Gastroesophageal sphincter (tissue), 4 donors: ENCODE measurements around the gene SUGCT. TPM values are rescaled to one million over a fixed set of nuclear protein-coding genes. Genes with fewer than 3 reads are reported as not detected.

ENCODE experiments used
- ATAC-seq: fragments of 150-250 bp; one replicate; pipeline ENCODE4 v1.9.1; 2016; ENCODE audit warnings: mild to moderate bottlenecking, moderate library complexity
- H3K27ac ChIP-seq, 4 donors: fragments of 200-600 bp; sonication (generic) in 3 of 4; 1 replicate in 3 of 4; 2 replicates in 1 of 4; pipeline ENCODE4 v1.5.1; 2016 to 2019
- H3K27me3 ChIP-seq: fragments of 200-600 bp; sonication (generic); one replicate; pipeline ENCODE4 v1.5.1; 2019
- H3K36me3 ChIP-seq, 2 donors: fragments of 200-600 bp; sonication (generic); one replicate each; pipeline ENCODE4 v1.5.1; 2019; ENCODE audit warnings: control low read depth in 1 of 2
- H3K4me1 ChIP-seq, 3 donors: fragments of 200-600 bp; sonication (generic); 1 replicate in 2 of 3; 2 replicates in 1 of 3; pipeline ENCODE4 v1.5.1; 2016 to 2019; ENCODE audit warnings: control low read depth in 2 of 3
- H3K4me3 ChIP-seq, 2 donors: fragments of 200-600 bp; sonication (generic); one replicate each; pipeline ENCODE4 v1.5.1; 2019; ENCODE audit warnings: mild to moderate bottlenecking in 1 of 2, moderate library complexity in 1 of 2
- H3K9me3 ChIP-seq, 3 donors: fragments of 200-600 bp; sonication (generic); one replicate each; pipeline ENCODE4 v1.5.1; 2017 to 2019; ENCODE audit warnings: control low read depth in 2 of 3
- CTCF ChIP-seq, 4 experiments: fragments of 200-600 bp in 2 of 4; fragments of 450-650 bp in 2 of 4; sonication (generic) in 1 of 4; IDR thresholded peaks; one replicate each; pipeline ENCODE4 v1.5.1; 2017 to 2019; ENCODE audit warnings: antibody characterized with exemption in 4 of 4, mild to moderate bottlenecking in 2 of 4, moderate library complexity in 2 of 4
- EP300 ChIP-seq: sonication (generic); formaldehyde crosslinking; IDR thresholded peaks from one replicate; pipeline ENCODE4 v1.6.1; 2017; ENCODE audit warnings: antibody characterized with exemption, mild to moderate bottlenecking
- POLR2A ChIP-seq, 2 donors: fragments of 450-650 bp; IDR thresholded peaks; one replicate each; pipeline ENCODE4 v1.6.1; 2017; ENCODE audit warnings: antibody characterized with exemption in 2 of 2, mild to moderate bottlenecking in 2 of 2, moderate library complexity in 1 of 2
- POLR2AphosphoS5 ChIP-seq: sonication (generic); formaldehyde crosslinking; IDR thresholded peaks from one replicate; pipeline ENCODE4 v1.6.1; 2017; ENCODE audit warnings: antibody characterized with exemption
- WGBS, 2 donors: methylation state at CpG; one replicate each; pipeline ENCODE4 v1.1.5; 2018; ENCODE audit warnings: low coverage in 1 of 2; 5-methylcytosine and 5-hydroxymethylcytosine counted together
- total RNA-seq, 4 donors: library from RNA; depleted of rRNA; stranded (reverse); fragments of >200 nt; gene quantifications; one replicate each; pipeline ENCODE4 v1.1.0, GENCODE V29; 2016

SUGCT gene
- total RNA-seq, 4 donors from 2014 or later = 1.2 to 17.3 (median 10.8) TPM

GRCh38 chr7:40482845-40483244, 348.0 kb downstream of the SUGCT start:
- WGBS, 2 donors = 57 to 59% methylated on average over 3 of the region's 3 CpGs
- H3K4me1 ChIP-seq = no peaks in the 10 kb centered on the region
- no peaks in the 10 kb centered on the region for H3K9me3 ChIP-seq
- no peak overlapping the region for H3K27ac ChIP-seq
- no peaks in the 10 kb centered on the region for H3K36me3 ChIP-seq
- no peak for TF ChIP-seq POLR2AphosphoS5
- TF ChIP-seq EP300 = no peak
- TF ChIP-seq POLR2A (IDR thresholded peaks at IDR 0.05) = no peak
- TF ChIP-seq CTCF (IDR thresholded peaks at IDR 0.05) = no peak
- H3K27me3 ChIP-seq = no peaks in the 10 kb centered on the region
- H3K4me3 ChIP-seq = no peak overlapping the region
- ATAC-seq = no peak

GRCh38 chr7:40483630-40484029, 348.8 kb downstream of the SUGCT start:
- Histone ChIP-seq H3K4me1 (no peaks in the 10 kb centered on the region), H3K27me3 (no peaks in the 10 kb centered on the region), H3K4me3 (no peak overlapping the region), H3K36me3 (no peaks in the 10 kb centered on the region), H3K9me3 (peaks cover 0 to 3% (median 0%) of the 10 kb centered on the region in 3 donors), H3K27ac (no peak overlapping the region)
- ATAC-seq = no peak
- 45 to 58% methylated on average over 1 of the region's 1 CpG for WGBS, 2 donors
- TF ChIP-seq EP300 = no peak
- TF ChIP-seq POLR2A (IDR thresholded peaks at IDR 0.05) = no peak
- TF ChIP-seq CTCF (IDR thresholded peaks at IDR 0.05) = no peak
- TF ChIP-seq POLR2AphosphoS5 = no peak

- no peak for ATAC-seq
- Histone ChIP-seq H3K27ac (no peak overlapping the region), H3K36me3 (no peaks in the 10 kb centered on the region), H3K4me1 (no peaks in the 10 kb centered on the region), H3K4me3 (no peak overlapping the region), H3K9me3 (peaks cover 0 to 4% (median 0%) of the 10 kb centered on the region in 3 donors), H3K27me3 (no peaks in the 10 kb centered on the region)
- 86 to 100% methylated on average over 1 of the region's 2 CpGs for WGBS, 2 donors
- TF ChIP-seq CTCF (IDR thresholded peaks at IDR 0.05) (no peak), POLR2A (IDR thresholded peaks at IDR 0.05) (no peak), POLR2AphosphoS5 (no peak), EP300 (no peak)
Measured at GRCh38 chr7:40489844-40490602, 355.2 kb downstream of the SUGCT start.

GRCh38 chr7:40490603-40490924, 355.8 kb downstream of the SUGCT start:
- H3K27ac ChIP-seq = no peak overlapping the region
- H3K27me3 ChIP-seq = no peaks in the 10 kb centered on the region
- TF ChIP-seq EP300 = no peak
- TF ChIP-seq CTCF (IDR thresholded peaks at IDR 0.05) = no peak
- TF ChIP-seq POLR2AphosphoS5 = no peak
- no peak for TF ChIP-seq POLR2A (IDR thresholded peaks at IDR 0.05)
- H3K9me3 ChIP-seq = peaks cover 0 to 4% (median 0%) of the 10 kb centered on the region in 3 donors
- H3K36me3 ChIP-seq = no peaks in the 10 kb centered on the region
- no peaks in the 10 kb centered on the region for H3K4me1 ChIP-seq
- H3K4me3 ChIP-seq = no peak overlapping the region
- no peak for ATAC-seq

- TF ChIP-seq EP300 = no peak
- no peak for TF ChIP-seq CTCF (IDR thresholded peaks at IDR 0.05)
- no peak for TF ChIP-seq POLR2AphosphoS5
- TF ChIP-seq POLR2A (IDR thresholded peaks at IDR 0.05) = no peak
- ATAC-seq = no peak
- no peaks in the 10 kb centered on the region for H3K4me1 ChIP-seq
- peaks cover 0 to 4% (median 0%) of the 10 kb centered on the region in 3 donors for H3K9me3 ChIP-seq
- H3K27ac ChIP-seq = no peak overlapping the region
- no peak overlapping the region for H3K4me3 ChIP-seq
- no peaks in the 10 kb centered on the region for H3K36me3 ChIP-seq
- 63 to 82% methylated on average over 4 of the region's 4 CpGs for WGBS, 2 donors
- H3K27me3 ChIP-seq = no peaks in the 10 kb centered on the region
Measured at GRCh38 chr7:40492946-40493345, 358.1 kb downstream of the SUGCT start.
